Hepatocyte (in vitro differentiated cells): ENCODE measurements around the gene FMN1.

Experiments used
- CTCF ChIP-seq: fragments of 200-600 bp; sonication (generic); IDR thresholded peaks from 2 replicates; pipeline ENCODE4 v1.5.1; 2016; ENCODE audit warnings: antibody characterized with exemption, mild to moderate bottlenecking; ENCODE audit not compliant: poor library complexity
- EZH2 ChIP-seq: fragments of 200-600 bp; sonication (generic); IDR thresholded peaks from 2 replicates; pipeline ENCODE4 v1.6.1; 2016; ENCODE audit warnings: antibody characterized with exemption, mild to moderate bottlenecking, borderline replicate concordance
- EZH2phosphoT487 ChIP-seq: fragments of 200-600 bp; sonication (generic); IDR thresholded peaks from one replicate; pipeline ENCODE4 v1.6.1; 2018; ENCODE audit warnings: antibody characterized with exemption, mild to moderate bottlenecking, low read depth, moderate library complexity; ENCODE audit not compliant: unreplicated experiment, severe bottlenecking

DNA sequence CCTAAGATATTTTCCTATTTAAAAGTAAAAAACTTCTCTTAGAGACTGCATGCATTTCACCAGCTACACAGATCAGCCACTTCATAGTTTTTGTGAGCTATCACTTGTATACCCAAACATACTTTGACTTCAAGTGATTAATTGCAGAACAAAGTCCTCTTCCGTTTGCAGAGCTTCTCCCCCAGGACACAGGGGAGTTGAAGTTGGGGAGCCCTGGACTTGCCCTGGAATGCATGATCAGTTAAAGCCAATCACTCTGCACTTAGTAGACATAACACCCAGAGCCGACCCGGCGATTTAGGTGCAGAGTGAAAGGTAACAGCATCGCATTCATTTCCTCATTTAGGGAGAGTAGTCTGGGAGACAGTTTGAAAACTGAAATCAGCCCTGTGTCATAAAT lies 406.6 kb downstream of the FMN1 start:
- no peak for TF ChIP-seq CTCF
- TF ChIP-seq EZH2phosphoT487: no peak
- TF ChIP-seq EZH2: no peak
